Mucosa of descending colon (tissue), 3 donors: ENCODE data around the gene RNF2. TPM values are rescaled to one million over a fixed set of nuclear protein-coding genes. Genes with fewer than 3 reads are reported as not detected.

ENCODE experiments used
- ATAC-seq: fragments of 200-7000 bp; cut with Tn5 transposase; one replicate; pipeline ENCODE4 v1.9.1; 2020; ENCODE audit warnings: mild to moderate bottlenecking, moderate library complexity
- DNase-seq, 3 donors: peaks; one replicate each; pipeline ENCODE4 v3.0.0-alpha.2; 2020
- H3K36me3 ChIP-seq: fragments of 200-600 bp; one replicate; pipeline ENCODE4 v1.8.0; 2021; ENCODE audit warnings: low read depth, mild to moderate bottlenecking
- H3K4me1 ChIP-seq: fragments of 200-600 bp; one replicate; pipeline ENCODE4 v1.8.0; 2021; ENCODE audit warnings: low read depth, mild to moderate bottlenecking
- H3K4me3 ChIP-seq: fragments of 200-600 bp; one replicate; pipeline ENCODE4 v1.8.0; 2021; ENCODE audit warnings: mild to moderate bottlenecking
- H3K9me3 ChIP-seq: fragments of 200-600 bp; one replicate; pipeline ENCODE4 v1.8.0; 2021; ENCODE audit warnings: mild to moderate bottlenecking
- CTCF ChIP-seq: fragments of 200-600 bp; IDR thresholded peaks from one replicate; pipeline ENCODE4 v1.8.0; 2022; ENCODE audit warnings: antibody characterized with exemption, mild to moderate bottlenecking
- intact Hi-C, 2 donors: fragments of 100-400 bp; cut with DNase I in 1 of 2; cut with micrococcal nuclease in 1 of 2; formaldehyde crosslinking; loops; one replicate each; pipeline versions ENCODE4 v1.11.0 to v1.11.1; 2022; cut with DNase I, micrococcal nuclease
- total RNA-seq, 3 donors: library from RNA; stranded (reverse); fragmentation: NEBNext Ultra II Directional in 2 of 3; extraction: Animal tissue kit (Norgen Biotek cat#: 25700) in 2 of 3; gene quantifications; one replicate each; pipeline versions ENCODE4 v1.2.1 to v1.2.4, GENCODE V29; 2021 to 2023
- donor health status: DM: no; HTN: no; CAD: no; lungs with moderate emphysema.
- donor health status: DM: no; HTN: no; CAD: no.
- donor health status: DM: no; HTN: yes; CAD: no.

Gene RNF2
- total RNA-seq, 3 donors from 2014 or later: 14.1 to 19.3 (median 15.6) TPM

DNA sequence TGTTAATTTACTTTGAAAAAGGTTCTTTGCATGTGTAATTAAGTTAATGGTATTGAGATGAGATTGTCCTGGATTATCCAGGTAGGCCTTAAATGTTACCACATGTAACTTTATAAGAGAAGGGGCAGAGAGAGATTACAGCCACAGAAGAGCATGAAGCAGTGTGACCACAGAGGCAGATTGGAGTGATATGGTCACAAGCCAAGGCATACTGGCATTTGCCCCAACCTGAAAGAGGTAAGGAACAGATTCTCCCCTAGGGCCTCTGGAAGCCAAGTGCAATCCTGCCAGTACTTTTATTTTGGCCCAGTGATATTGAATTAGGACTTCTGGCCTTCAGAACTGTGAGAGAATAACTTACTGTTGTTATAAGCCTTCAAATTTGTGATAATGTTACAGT is 23.0 kb downstream of the RNF2 start:
- no peaks in the 10 kb centered on the region for H3K9me3 ChIP-seq
- no peak overlapping the region for H3K4me3 ChIP-seq
- DNase-seq (no peak), ATAC-seq (no peak)
- intact Hi-C loops: no loop called here
- no peaks in the 10 kb centered on the region for H3K36me3 ChIP-seq
- TF ChIP-seq CTCF: no peak
- H3K4me1 ChIP-seq: no peaks in the 10 kb centered on the region

- Histone ChIP-seq H3K36me3 (no peaks in the 10 kb centered on the region), H3K4me3 (no peak overlapping the region), H3K9me3 (no peaks in the 10 kb centered on the region), H3K4me1 (no peaks in the 10 kb centered on the region)
- intact Hi-C loops: no loop called here
- no peak for ATAC-seq
- no peak for DNase-seq
- no peak for TF ChIP-seq CTCF
These were observed 23.9 kb downstream of the RNF2 start for GRCh38 chr1:185069202-185069772.

- ATAC-seq (no peak), DNase-seq (no peak)
- TF ChIP-seq CTCF: no peak
These were observed 24.7 kb downstream of the RNF2 start for GRCh38 chr1:185070051-185070450.

DNA sequence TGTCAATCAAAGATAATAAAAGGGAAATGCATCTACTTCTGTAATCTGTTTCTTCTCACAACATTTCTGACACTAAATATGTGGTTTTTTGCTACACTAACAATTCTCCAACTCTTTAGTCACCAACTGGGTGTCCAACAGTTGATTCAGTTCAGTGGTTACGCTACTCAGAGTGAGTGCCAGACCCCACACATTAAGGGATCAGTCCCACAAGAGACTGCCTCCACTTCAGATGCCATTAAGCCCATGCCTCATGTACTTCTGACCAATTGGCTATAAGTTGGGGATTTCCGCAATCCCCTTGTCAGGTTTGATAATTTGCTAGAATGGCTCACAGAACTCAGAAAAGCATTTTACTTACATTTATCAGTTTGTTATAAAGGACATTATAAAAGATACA is 28.4 kb downstream of the RNF2 start:
- no peak for ATAC-seq
- intact Hi-C loops: no loop called here
- Histone ChIP-seq H3K36me3 (no peaks in the 10 kb centered on the region), H3K4me3 (no peak overlapping the region), H3K9me3 (no peaks in the 10 kb centered on the region), H3K4me1 (no peaks in the 10 kb centered on the region)
- DNase-seq: no peak
- no peak for TF ChIP-seq CTCF

More at GRCh38 chr1:185070051-185070450, 24.7 kb downstream of the RNF2 start:
- H3K4me1 ChIP-seq: no peaks in the 10 kb centered on the region
- no peaks in the 10 kb centered on the region for H3K36me3 ChIP-seq
- no peak overlapping the region for H3K4me3 ChIP-seq
- intact Hi-C loops: no loop called here
- no peaks in the 10 kb centered on the region for H3K9me3 ChIP-seq

DNA sequence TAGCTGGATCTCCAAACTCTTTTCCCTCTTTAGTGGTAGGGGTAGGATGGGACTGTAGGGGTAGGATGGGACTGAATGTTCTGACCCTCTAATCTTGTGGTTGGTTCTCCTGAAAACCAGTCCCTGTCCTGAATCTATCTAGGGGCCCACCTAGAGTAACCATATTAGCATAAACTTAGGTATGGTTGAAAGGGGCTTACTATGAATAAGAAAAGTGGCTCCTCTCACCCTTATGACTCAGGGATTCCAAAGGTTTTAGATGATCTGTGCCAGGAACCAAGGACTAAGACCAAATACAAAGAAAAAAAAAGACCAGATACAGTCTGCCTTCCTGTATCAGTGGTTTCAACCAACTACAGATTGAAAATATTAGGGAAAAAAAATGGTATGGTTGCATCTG is 28.9 kb downstream of the RNF2 start:
- no peak for ATAC-seq
- intact Hi-C loops: no loop called here
- Histone ChIP-seq H3K36me3 (no peaks in the 10 kb centered on the region), H3K4me1 (no peaks in the 10 kb centered on the region), H3K4me3 (no peak overlapping the region), H3K9me3 (no peaks in the 10 kb centered on the region)
- no peak for DNase-seq
- TF ChIP-seq CTCF: no peak

- DNase-seq: no peak
- H3K36me3 ChIP-seq: no peaks in the 10 kb centered on the region
- ATAC-seq: no peak
- intact Hi-C loops: no loop called here
- no peak for TF ChIP-seq CTCF
- no peak overlapping the region for H3K4me3 ChIP-seq
- H3K9me3 ChIP-seq: no peaks in the 10 kb centered on the region
- no peaks in the 10 kb centered on the region for H3K4me1 ChIP-seq
These were observed 30.1 kb downstream of the RNF2 start for GRCh38 chr1:185075476-185075875.
